Activated CD8-positive, alpha-beta memory T cell treated with anti-CD3 and anti-CD28 coated beads, Interleukin-2, amount 50 U/mL, for 24 hours (primary cell): ENCODE results near the gene SLC5A1.
"Not testable (repeated sequence)": the region's sequence is repeated elsewhere in the genome, so short reads cannot be mapped to it uniquely, and the experiment has no call there.

Source experiments
- DNase-seq: peaks from one replicate; pipeline ENCODE4 v3.0.0-alpha.2; 2020; ENCODE audit errors: extremely low read depth

SLC5A1 gene

DNA sequence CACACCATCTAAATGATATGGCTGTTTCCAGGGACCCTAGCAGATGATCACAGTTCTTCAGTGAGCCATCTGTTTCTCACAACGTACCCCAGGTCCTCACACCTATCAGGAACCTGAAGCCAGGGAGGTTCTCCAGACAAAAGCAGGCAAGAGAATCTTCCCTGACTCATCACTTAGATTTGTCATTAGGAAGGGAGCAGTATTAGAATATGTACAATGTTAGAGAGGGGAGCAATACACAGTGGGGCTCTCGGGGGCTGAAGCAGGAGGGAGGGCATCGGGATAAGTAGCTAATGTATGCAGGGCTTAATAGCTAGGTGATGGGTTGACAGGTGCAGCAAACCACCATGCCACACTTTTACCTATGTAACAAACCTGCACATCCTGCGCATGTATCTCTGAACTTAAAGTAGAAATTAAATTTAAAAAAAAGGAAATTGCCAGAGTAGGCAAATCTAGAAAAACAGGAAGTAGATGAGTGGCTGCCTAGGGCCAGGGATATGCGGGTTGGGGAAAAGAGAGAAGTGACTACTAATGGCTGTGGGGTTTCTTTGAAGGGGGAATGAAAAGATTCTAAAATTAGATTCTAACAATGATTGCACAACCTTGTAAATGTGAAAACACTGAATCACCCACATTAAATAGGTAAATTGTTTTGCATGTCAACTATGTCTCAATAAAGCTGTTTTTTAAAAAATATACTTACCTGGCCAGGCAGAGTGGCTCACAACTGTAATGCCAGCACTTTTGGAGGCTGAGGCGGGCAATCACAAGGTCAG lies 101.6 kb downstream of the SLC5A1 start:
- no peak for DNase-seq

DNA sequence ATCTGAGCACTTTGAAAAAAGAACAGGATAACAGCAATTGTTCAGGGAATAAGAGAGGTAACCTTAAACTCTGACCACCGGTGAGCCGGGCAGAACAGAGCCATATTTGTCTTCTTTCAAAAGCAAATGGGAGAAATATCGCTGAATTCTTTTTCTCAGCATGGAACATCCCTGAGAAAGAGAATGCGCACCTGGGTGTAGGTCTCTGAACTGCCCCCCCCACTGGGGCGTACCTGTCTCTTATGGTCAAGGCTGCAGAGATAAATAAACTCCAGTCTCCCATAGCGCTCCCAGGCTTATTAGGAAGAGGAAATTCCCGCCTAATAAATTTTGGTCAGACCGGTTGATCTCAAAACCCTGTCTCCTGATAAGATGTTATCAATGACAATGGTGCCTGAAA lies 104.1 kb downstream of the SLC5A1 start:
- DNase-seq, result not testable (repeated sequence)

GRCh38 chr22:32148372-32148771 lies 105.3 kb downstream of the SLC5A1 start:
- not testable (repeated sequence) for DNase-seq

DNA sequence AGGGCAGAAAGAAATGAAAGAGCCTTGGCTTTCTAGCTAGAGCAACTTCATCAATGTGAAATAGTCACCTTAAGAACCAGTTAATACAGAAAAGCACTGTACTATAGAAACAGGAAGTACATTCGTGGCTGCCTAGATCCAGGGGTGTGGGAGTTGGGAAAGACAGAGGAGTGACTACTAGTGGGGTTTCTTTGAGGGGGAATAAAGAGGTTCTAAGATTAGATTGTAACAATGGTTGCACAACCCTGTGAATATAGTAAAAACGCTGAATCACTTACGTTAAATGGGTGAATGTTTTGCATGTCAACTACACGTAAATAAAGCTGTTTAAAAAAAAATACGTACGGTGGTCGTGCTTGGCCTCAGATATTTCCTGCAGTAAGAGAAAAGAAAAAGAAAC lies 107.6 kb downstream of the SLC5A1 start:
- not testable (repeated sequence) for DNase-seq

DNA sequence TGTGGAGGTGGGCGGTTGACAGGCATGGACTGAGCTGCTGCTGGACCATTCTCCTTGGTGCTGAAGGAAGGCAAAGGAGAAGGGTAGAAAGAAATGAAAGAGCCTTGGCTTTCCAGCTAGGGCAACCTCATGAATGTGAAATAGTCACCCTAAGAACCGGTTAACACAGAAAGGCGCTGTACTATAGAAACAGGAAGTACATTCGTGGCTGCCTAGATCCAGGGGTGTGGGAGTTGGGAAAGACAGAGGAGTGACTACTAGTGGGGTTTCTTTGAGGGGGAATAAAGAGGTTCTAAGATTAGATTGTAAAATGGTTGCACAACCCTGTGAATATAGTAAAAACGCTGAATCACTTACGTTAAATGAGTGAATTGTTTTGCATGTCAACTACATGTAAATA lies 108.6 kb downstream of the SLC5A1 start:
- DNase-seq, result not testable (repeated sequence)

DNA sequence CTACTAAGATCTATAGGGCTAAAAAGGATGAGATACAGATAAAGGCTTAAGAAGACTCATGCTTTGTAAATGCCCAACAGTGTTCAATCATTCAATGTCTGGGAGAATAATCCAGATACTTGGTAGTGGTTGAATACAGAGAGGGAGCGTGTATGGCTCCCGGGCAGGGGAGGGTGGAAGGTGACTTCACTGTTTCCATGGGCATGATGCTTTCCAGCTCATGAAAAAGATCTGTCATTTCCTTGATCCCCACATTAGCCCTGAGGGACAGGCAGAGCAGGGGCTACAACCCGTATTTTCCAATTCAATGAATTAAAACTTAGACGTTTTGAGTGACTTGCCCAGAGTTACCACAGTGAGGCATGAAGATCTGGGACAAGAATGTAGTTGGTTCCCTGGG lies 111.7 kb downstream of the SLC5A1 start:
- not testable (repeated sequence) for DNase-seq

GRCh38 chr22:32157632-32158031 lies 114.6 kb downstream of the SLC5A1 start:
- not testable (repeated sequence) for DNase-seq

DNA sequence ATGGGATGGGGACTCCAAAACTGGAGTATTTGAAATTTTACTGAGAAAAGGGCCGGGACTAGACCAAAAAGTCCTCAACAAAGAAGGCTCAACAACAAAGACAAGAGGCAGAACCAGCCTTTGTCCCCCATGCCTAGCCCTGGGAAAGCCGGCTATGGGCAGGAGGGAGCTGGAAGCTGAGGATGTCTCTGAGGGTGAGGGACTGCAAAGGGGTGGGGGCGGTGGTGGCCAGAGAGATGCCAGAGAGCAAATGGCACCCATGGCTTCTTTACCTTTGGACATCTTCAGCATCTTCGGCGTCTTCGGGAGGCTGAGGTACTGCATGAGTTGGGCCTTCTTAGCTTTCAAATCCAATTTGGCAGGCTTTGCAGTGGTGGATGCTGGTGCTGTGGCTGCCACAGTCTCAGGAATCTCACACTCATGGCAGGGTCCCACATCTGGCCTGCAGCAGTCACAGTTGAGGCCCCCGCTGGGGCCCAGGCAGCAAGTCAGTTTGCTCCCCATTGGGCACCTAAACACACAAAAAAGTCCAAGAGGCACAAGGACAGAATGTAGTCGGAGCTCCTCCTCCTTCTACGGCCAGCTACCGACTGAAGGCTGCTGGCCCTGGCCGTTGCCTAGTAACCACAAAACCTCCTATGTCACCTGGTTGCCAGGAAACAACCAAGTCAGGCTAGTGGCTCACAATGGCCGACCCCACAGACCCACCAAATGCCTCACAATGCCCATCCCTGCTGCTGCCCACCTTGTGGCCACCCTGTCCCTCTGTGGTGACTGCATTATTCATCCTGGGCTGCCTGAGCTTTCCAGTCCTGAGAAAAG lies 115.9 kb downstream of the SLC5A1 start, which contains the start of gene C22orf42:
Gene C22orf42 (minus strand): TSS at position 592 of the 822 bp plus-strand sequence. CDS start 88 bp downstream, at position 504.
- DNase-seq, result no peak

GRCh38 chr22:32160411-32160810 lies 117.3 kb downstream of the SLC5A1 start:
- DNase-seq, result not testable (repeated sequence)
